Neutrophil (primary cell): Measurements from ENCODE around the gene ADGB.
"Not testable (repeated sequence)": the region's sequence is repeated elsewhere in the genome, so short reads cannot be mapped to it uniquely, and the experiment has no call there.

ENCODE experiments used
- H3K27ac ChIP-seq: fragments of 200-600 bp; sonication (generic); 2 replicates; pipeline ENCODE4 v1.5.1; 2016; ENCODE audit warnings: mild to moderate bottlenecking, moderate library complexity
- H3K27me3 ChIP-seq: fragments of 200-600 bp; sonication (generic); 2 replicates; pipeline ENCODE4 v1.6.0; 2016; ENCODE audit warnings: mild to moderate bottlenecking
- H3K36me3 ChIP-seq: fragments of 200-600 bp; sonication (generic); 2 replicates; pipeline ENCODE4 v1.5.1; 2017
- H3K4me1 ChIP-seq, 2 experiments: fragments of 200-600 bp in 1 of 2; sonication (generic) in 1 of 2; 1 replicate in 1 of 2; 2 replicates in 1 of 2; pipeline versions ENCODE4 v1.5.1 to v1.6.1; 2013 to 2016; ENCODE audit warnings: low read depth in 1 of 2, low read length in 1 of 2, mild to moderate bottlenecking in 1 of 2, moderate library complexity in 1 of 2; ENCODE audit not compliant: control insufficient read depth in 1 of 2, insufficient read depth in 1 of 2
- H3K4me3 ChIP-seq, 2 experiments: fragments of 200-600 bp in 1 of 2; sonication (generic) in 1 of 2; 1 replicate in 1 of 2; 2 replicates in 1 of 2; pipeline ENCODE4 v1.5.1; 2013 to 2016; ENCODE audit warnings: low read depth in 1 of 2, low read length in 1 of 2, mild to moderate bottlenecking in 1 of 2, moderate library complexity in 1 of 2
- H3K9me3 ChIP-seq: fragments of 200-600 bp; sonication (generic); 2 replicates; pipeline ENCODE4 v1.5.1; 2016
- CTCF ChIP-seq: fragments of 200-600 bp; sonication (generic); IDR thresholded peaks from 2 replicates; pipeline ENCODE4 v1.5.1; 2016; ENCODE audit warnings: antibody characterized with exemption

The ADGB gene

DNA sequence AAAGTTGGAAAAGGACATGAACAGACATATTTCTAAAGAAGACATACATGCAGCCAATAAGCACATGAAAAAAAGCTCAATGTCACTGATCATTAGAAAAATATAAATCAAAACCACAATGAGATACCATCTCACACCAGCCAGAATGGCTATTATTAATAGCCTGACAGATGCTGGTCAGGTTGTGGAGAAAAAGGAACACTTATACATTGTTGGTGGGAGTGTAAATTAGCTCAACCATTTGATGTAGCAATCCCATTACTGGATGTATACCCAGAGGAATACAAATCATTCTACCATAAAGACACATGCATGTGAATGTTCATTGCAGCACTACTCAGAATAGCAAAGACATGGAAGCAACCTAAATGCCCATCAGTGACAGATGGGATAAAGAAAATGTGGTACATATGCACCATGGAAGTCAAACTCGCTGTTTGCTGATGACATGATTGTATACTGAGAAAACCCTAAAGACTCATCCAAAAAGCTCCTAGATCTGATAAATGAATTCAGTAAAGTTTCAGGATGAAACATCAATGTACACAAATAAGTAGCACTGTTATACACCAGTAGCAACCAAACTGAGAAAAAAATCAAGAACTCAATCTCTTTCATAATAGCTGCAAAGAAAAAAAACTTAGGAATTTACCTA lies 196.8 kb downstream of the ADGB start:
- Histone ChIP-seq H3K36me3 (no peaks in the 10 kb centered on the region), H3K27me3 (no peaks in the 10 kb centered on the region), H3K4me3 (no peak overlapping the region), H3K27ac (no peak overlapping the region), H3K4me1 (no peaks in the 10 kb centered on the region), H3K9me3 (no peaks in the 10 kb centered on the region)
- TF ChIP-seq CTCF = no peak

GRCh38 chr6:146803167-146803566 lies 204.4 kb downstream of the ADGB start:
- H3K4me3 ChIP-seq, H3K9me3 ChIP-seq, H3K27me3 ChIP-seq, H3K27ac ChIP-seq, H3K4me1 ChIP-seq, H3K36me3 ChIP-seq: not testable (repeated sequence)

DNA sequence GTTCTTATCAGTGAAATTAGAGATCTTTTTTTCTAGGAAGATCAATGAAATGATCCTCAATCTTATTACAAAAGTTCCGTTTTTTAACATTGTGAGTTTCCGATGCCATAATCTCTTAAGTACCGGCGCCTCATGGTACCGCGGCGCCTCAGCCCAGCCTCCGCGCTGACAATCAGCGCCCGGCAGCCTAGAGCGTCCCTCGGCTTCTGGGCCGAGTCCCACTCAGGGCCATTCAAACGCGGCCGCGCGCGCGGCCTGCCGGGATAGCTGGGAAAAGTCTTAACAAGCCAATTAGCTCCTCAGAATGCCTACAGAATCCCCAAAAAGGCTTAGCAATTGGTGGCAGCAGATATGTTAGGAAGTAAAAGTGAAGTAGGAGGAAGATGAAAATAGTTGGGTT lies 204.8 kb downstream of the ADGB start:
- no peaks in the 10 kb centered on the region for H3K9me3 ChIP-seq
- TF ChIP-seq CTCF = no peak
- H3K36me3 ChIP-seq = no peaks in the 10 kb centered on the region
- H3K27me3 ChIP-seq = no peaks in the 10 kb centered on the region
- H3K27ac ChIP-seq = no peak overlapping the region
- no peak overlapping the region for H3K4me3 ChIP-seq
- H3K4me1 ChIP-seq = no peaks in the 10 kb centered on the region

- H3K36me3 ChIP-seq = no peaks in the 10 kb centered on the region
- TF ChIP-seq CTCF = no peak
Measured at GRCh38 chr6:146805546-146806325, 207.0 kb downstream of the ADGB start.

GRCh38 chr6:146809014-146809413 lies 210.2 kb downstream of the ADGB start:
- not testable (repeated sequence) for H3K27ac ChIP-seq, H3K4me1 ChIP-seq, H3K27me3 ChIP-seq, H3K4me3 ChIP-seq, H3K36me3 ChIP-seq, H3K9me3 ChIP-seq

More at GRCh38 chr6:146805546-146806325, 207.0 kb downstream of the ADGB start:
- no peaks in the 10 kb centered on the region for H3K4me1 ChIP-seq
- H3K4me3 ChIP-seq = no peak overlapping the region
- no peaks in the 10 kb centered on the region for H3K27me3 ChIP-seq
- no peaks in the 10 kb centered on the region for H3K9me3 ChIP-seq
- no peak overlapping the region for H3K27ac ChIP-seq

- not testable (repeated sequence) for H3K9me3 ChIP-seq, H3K36me3 ChIP-seq, H3K4me3 ChIP-seq, H3K27me3 ChIP-seq, H3K27ac ChIP-seq, H3K4me1 ChIP-seq
Measured at GRCh38 chr6:146812811-146813321, 214.1 kb downstream of the ADGB start.

- no peak overlapping the region for H3K27ac ChIP-seq
Measured at GRCh38 chr6:146813554-146813953, 214.8 kb downstream of the ADGB start.

More at GRCh38 chr6:146813554-146813953, 214.8 kb downstream of the ADGB start:
- Histone ChIP-seq H3K27me3 (no peaks in the 10 kb centered on the region), H3K4me3 (no peak overlapping the region), H3K36me3 (no peaks in the 10 kb centered on the region), H3K9me3 (no peaks in the 10 kb centered on the region), H3K4me1 (no peaks in the 10 kb centered on the region)
- no peak for TF ChIP-seq CTCF
